SK-N-MC (cell line): Measurements from ENCODE around the gene LAMC2.

ENCODE experiments used
- DNase-seq: peaks from one replicate; pipeline ENCODE4 v3.0.0-alpha.2; 2011; ENCODE audit warnings: low read depth, low spot score
- H3K27ac ChIP-seq: fragments of 200-600 bp; sonication (generic); 2 replicates; pipeline ENCODE4 v1.5.1; 2016; ENCODE audit warnings: mixed run types
- H3K36me3 ChIP-seq: fragments of 200-600 bp; sonication (generic); 2 replicates; pipeline ENCODE4 v1.6.1; 2017; ENCODE audit warnings: antibody characterized with exemption, low read length, mixed read lengths; ENCODE audit not compliant: insufficient read depth
- H3K4me3 ChIP-seq: fragments of 200-600 bp; sonication (generic); 2 replicates; pipeline ENCODE4 v1.5.1; 2016
- H3K9ac ChIP-seq: fragments of 200-600 bp; sonication (generic); 2 replicates; pipeline ENCODE4 v1.8.0; 2017; ENCODE audit warnings: mixed run types, mixed read lengths; ENCODE audit not compliant: insufficient read length
- H3K9me3 ChIP-seq: fragments of 200-600 bp; sonication (generic); 2 replicates; pipeline ENCODE4 v1.6.1; 2017; ENCODE audit warnings: low read depth, mild to moderate bottlenecking, antibody characterized with exemption, low read length, moderate library complexity, mixed read lengths
- EZH2 ChIP-seq: fragments of 200-600 bp; sonication (generic); IDR thresholded peaks from one replicate; pipeline ENCODE4 v1.6.1; 2017; ENCODE audit warnings: antibody characterized with exemption
- FOXP2 ChIP-seq: optimal IDR thresholded peaks from 2 replicates; pipeline ENCODE3; 2011; ENCODE audit warnings: mild to moderate bottlenecking, moderate library complexity; ENCODE audit not compliant: insufficient read depth; ENCODE audit errors: extremely low read length, control extremely low read depth
- POLR2AphosphoS5 ChIP-seq: IDR thresholded peaks from 2 replicates; pipeline ENCODE4 v1.6.1; 2012; ENCODE audit warnings: mild to moderate bottlenecking, low read depth, low read length, borderline replicate concordance

LAMC2 gene

GRCh38 chr1:183163316-183163715 is 22.7 kb upstream of the LAMC2 start:
- no peaks in the 10 kb centered on the region for H3K9me3 ChIP-seq
- H3K9ac ChIP-seq = no peak overlapping the region
- H3K4me3 ChIP-seq = no peak overlapping the region
- no peak overlapping the region for H3K27ac ChIP-seq
- H3K36me3 ChIP-seq = no peaks in the 10 kb centered on the region
- DNase-seq = no peak
- no peak for TF ChIP-seq EZH2
- TF ChIP-seq FOXP2 = no peak
- TF ChIP-seq POLR2AphosphoS5 = no peak

- Histone ChIP-seq H3K4me3 (no peak overlapping the region), H3K9ac (no peak overlapping the region), H3K27ac (no peak overlapping the region), H3K36me3 (no peaks in the 10 kb centered on the region), H3K9me3 (no peaks in the 10 kb centered on the region)
- TF ChIP-seq POLR2AphosphoS5 = no peak
- TF ChIP-seq EZH2 = no peak
- TF ChIP-seq FOXP2 = no peak
- no peak for DNase-seq
These were observed 21.7 kb upstream of the LAMC2 start for GRCh38 chr1:183164340-183164739.

GRCh38 chr1:183164963-183165362 is 21.1 kb upstream of the LAMC2 start:
- Histone ChIP-seq H3K9ac (no peak overlapping the region), H3K36me3 (no peaks in the 10 kb centered on the region), H3K4me3 (no peak overlapping the region), H3K27ac (no peak overlapping the region), H3K9me3 (no peaks in the 10 kb centered on the region)
- no peak for TF ChIP-seq FOXP2
- no peak for TF ChIP-seq POLR2AphosphoS5
- no peak for TF ChIP-seq EZH2
- DNase-seq = no peak

GRCh38 chr1:183165456-183165855 is 20.6 kb upstream of the LAMC2 start:
- TF ChIP-seq POLR2AphosphoS5 (no peak), EZH2 (no peak), FOXP2 (no peak)
- Histone ChIP-seq H3K27ac (no peak overlapping the region), H3K9ac (no peak overlapping the region)

GRCh38 chr1:183166454-183166853 is 19.6 kb upstream of the LAMC2 start:
- H3K27ac ChIP-seq = no peak overlapping the region
- H3K4me3 ChIP-seq = no peak overlapping the region
- H3K9me3 ChIP-seq = no peaks in the 10 kb centered on the region
- H3K9ac ChIP-seq = no peak overlapping the region
- TF ChIP-seq EZH2 = no peak
- no peak for TF ChIP-seq FOXP2
- TF ChIP-seq POLR2AphosphoS5 = no peak
- H3K36me3 ChIP-seq = no peaks in the 10 kb centered on the region
- no peak for DNase-seq

More at GRCh38 chr1:183165456-183165855, 20.6 kb upstream of the LAMC2 start:
- no peak for DNase-seq
- H3K9me3 ChIP-seq = no peaks in the 10 kb centered on the region
- no peaks in the 10 kb centered on the region for H3K36me3 ChIP-seq
- H3K4me3 ChIP-seq = no peak overlapping the region

GRCh38 chr1:183167676-183168075 is 18.4 kb upstream of the LAMC2 start:
- no peak for DNase-seq
- H3K4me3 ChIP-seq = no peak overlapping the region
- no peaks in the 10 kb centered on the region for H3K9me3 ChIP-seq
- TF ChIP-seq FOXP2 (no peak), POLR2AphosphoS5 (no peak), EZH2 (no peak)
- no peak overlapping the region for H3K9ac ChIP-seq
- H3K36me3 ChIP-seq = no peaks in the 10 kb centered on the region
- H3K27ac ChIP-seq = no peak overlapping the region

GRCh38 chr1:183168308-183168707 is 17.8 kb upstream of the LAMC2 start:
- Histone ChIP-seq H3K36me3 (no peaks in the 10 kb centered on the region), H3K9me3 (no peaks in the 10 kb centered on the region), H3K9ac (no peak overlapping the region), H3K27ac (no peak overlapping the region), H3K4me3 (no peak overlapping the region)
- TF ChIP-seq POLR2AphosphoS5 = no peak
- TF ChIP-seq EZH2 = no peak
- TF ChIP-seq FOXP2 = no peak
- no peak for DNase-seq

GRCh38 chr1:183173828-183174227 is 12.2 kb upstream of the LAMC2 start:
- Histone ChIP-seq H3K4me3 (no peak overlapping the region), H3K9me3 (no peaks in the 10 kb centered on the region), H3K27ac (no peak overlapping the region), H3K9ac (no peak overlapping the region), H3K36me3 (no peaks in the 10 kb centered on the region)
- DNase-seq = no peak
- TF ChIP-seq EZH2 = no peak
- TF ChIP-seq FOXP2 = no peak
- no peak for TF ChIP-seq POLR2AphosphoS5

GRCh38 chr1:183175631-183176030 is 10.4 kb upstream of the LAMC2 start:
- Histone ChIP-seq H3K4me3 (no peak overlapping the region), H3K36me3 (no peaks in the 10 kb centered on the region), H3K9ac (no peak overlapping the region), H3K27ac (no peak overlapping the region), H3K9me3 (no peaks in the 10 kb centered on the region)
- no peak for TF ChIP-seq EZH2
- no peak for TF ChIP-seq POLR2AphosphoS5
- no peak for TF ChIP-seq FOXP2
- DNase-seq = no peak
